ENCODE results near the gene RABEPK.
"Not testable (repeated sequence)": the region's sequence is repeated elsewhere in the genome, so short reads cannot be mapped to it uniquely, and the experiment has no call there.

RABEPK gene

DNA sequence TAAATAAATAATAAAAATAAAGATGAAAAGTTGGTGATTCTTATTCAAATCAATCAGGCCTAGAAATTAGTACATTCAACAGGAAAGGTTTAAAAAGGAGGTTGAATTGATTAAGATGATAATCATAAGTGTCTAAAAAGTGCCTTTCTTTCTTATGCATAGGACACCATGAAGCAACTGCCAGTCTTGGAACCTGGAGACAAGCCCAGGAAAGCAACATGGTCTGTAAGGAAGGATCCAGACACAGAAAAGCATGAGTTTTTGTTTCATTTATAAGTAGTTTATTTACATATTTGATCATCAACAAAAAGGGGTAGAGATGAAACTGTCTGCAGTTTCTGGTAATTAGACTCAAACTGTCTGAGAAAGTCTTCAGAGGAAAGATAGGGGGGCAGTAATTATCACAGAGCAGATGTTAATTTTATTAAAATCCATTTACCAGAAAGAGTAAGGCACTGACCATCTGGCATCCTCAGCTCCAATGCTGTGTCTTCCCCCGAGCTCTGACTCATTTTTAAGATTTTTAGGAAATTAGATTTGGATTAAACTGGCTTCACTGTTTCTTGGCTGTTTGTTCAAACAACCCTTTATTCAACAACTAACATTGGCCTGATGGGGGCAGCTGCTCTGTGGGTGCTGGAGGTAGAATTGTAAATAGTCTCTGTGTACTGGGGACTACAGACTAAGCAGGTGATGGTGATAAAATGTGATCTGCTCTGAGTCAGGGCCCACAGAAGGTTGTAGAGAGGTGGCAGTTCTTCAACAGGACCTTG lies 2.7 kb downstream of the RABEPK start:
- POLR2A ChIA-PET: no interaction called here
- DNase-seq (ENCODE audit: extremely low spot score): no peak
- CTCF ChIA-PET: interaction anchor here (1.2 kb wide), 2 partner anchors 29 to 31 kb away, joined by 3 read pairs; no protein-coding TSS in a partner anchor
- TF ChIP-seq, protein P1, sequence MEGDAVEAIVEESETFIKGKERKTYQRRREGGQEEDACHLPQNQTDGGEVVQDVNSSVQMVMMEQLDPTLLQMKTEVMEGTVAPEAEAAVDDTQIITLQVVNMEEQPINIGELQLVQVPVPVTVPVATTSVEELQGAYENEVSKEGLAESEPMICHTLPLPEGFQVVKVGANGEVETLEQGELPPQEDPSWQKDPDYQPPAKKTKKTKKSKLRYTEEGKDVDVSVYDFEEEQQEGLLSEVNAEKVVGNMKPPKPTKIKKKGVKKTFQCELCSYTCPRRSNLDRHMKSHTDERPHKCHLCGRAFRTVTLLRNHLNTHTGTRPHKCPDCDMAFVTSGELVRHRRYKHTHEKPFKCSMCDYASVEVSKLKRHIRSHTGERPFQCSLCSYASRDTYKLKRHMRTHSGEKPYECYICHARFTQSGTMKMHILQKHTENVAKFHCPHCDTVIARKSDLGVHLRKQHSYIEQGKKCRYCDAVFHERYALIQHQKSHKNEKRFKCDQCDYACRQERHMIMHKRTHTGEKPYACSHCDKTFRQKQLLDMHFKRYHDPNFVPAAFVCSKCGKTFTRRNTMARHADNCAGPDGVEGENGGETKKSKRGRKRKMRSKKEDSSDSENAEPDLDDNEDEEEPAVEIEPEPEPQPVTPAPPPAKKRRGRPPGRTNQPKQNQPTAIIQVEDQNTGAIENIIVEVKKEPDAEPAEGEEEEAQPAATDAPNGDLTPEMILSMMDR (IDR thresholded peaks at IDR 0.05; ENCODE audit: control extremely low read depth, extremely low read depth, low read depth, missing control alignments): no peak

DNA sequence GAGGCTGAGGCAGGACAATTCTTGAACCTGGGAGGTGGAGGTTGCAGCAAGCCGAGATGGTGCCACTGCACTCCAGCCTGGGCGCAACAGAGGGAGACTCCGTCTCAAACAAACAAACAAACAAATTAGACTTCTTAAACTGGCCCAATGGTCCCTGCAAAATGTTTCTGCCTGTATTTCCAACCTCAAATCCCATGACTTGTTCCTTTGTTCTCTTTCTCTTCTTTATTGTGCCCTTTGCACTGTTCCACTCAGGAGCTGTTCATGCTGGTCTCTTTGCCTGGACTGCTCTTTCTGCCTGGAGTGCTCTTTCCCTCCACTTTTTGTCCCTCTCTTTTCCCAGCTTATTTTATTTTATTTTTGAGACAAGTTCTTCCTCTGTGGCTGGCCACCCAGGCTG lies 4.1 kb downstream of the RABEPK start:
- ChIA-PET POLR2A (no interaction called here), CTCF (interaction anchor here (1.2 kb wide), 1 partner anchor 28 kb away, joined by 3 read pairs; no protein-coding TSS in a partner anchor)
- TF ChIP-seq, protein P1 (IDR thresholded peaks at IDR 0.05; ENCODE audit: control extremely low read depth, extremely low read depth, low read depth, missing control alignments): no peak
- DNase-seq (ENCODE audit: extremely low spot score): no peak

DNA sequence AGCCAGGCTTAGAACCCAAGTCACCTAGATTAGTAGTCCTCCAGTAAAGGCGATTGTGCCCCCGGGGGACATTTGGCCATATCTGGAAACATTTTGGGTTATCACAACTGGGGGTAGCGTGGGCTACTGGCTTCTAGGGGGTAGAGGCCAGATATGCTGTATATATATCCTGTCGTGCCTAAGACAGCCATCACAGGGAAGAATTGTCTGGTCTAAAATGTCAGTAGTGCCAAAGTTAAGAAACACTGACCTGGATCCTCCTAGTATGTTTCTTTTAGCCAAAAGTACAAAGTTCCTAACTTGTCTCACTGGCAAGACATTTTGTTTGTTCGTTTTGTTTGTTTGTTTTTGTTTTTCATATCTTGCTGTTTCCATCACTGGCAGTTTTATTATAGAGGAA lies 13.8 kb downstream of the RABEPK start:
- no peak for DNase-seq (ENCODE audit: extremely low spot score)
- CTCF ChIA-PET: no interaction called here
- POLR2A ChIA-PET: no interaction called here
- TF ChIP-seq, protein P1 (IDR thresholded peaks at IDR 0.05; ENCODE audit: control extremely low read depth, extremely low read depth, low read depth, missing control alignments): no peak

DNA sequence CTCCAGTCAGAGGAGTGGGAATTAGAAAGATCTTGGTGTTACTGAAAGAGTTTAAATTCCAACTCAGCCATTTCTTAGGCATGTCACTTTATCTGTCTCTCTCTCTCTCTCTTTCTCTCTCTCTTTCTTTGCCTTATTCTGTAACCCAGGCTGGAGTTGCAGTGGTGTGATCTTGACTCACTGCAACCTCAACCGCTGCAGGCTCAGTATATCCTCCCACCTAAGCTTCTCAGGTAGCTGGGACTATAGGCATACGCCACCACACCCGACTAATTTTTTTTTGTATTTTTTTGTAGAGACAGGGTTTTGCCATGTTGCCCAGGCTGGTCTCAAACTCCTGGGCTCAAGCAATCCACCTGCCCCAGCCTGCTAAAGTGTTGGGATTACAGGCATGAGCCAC lies 18.3 kb downstream of the RABEPK start:
- ChIA-PET CTCF (interaction anchor here (1.0 kb wide), 1 partner anchor 24 kb away, joined by 3 read pairs; no protein-coding TSS in a partner anchor), POLR2A (interaction anchor here (0.7 to 1.6 kb wide), 3 partner anchors 14 to 23 kb away, joined by 4 to 9 read pairs (median 8); partner anchors contain the start of gene HSPA5)
- DNase-seq (ENCODE audit: extremely low spot score): no peak
- TF ChIP-seq, protein P1 (IDR thresholded peaks at IDR 0.05; ENCODE audit: control extremely low read depth, extremely low read depth, low read depth, missing control alignments): no peak

DNA sequence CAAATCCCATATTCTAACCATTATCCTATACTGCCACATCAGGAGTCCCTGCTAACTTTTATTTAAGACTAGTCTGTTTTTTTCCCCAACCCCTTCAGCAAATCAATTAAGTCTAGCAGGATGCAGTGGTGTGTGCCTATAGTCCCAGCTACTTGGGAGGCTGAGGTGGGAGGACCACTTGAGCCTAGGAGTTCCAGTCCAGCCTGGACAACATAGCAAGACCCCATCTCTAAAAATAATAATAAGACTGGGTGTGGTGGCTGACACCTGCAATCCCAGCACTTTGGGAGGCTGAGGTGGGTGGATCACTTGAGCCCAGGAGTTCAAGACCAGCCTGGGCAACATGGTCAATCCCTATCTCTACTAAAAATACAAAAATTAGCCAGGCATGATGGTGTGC lies 24.5 kb downstream of the RABEPK start:
- CTCF ChIA-PET; POLR2A ChIA-PET; DNase-seq (ENCODE audit: extremely low spot score): not testable (repeated sequence)

DNA sequence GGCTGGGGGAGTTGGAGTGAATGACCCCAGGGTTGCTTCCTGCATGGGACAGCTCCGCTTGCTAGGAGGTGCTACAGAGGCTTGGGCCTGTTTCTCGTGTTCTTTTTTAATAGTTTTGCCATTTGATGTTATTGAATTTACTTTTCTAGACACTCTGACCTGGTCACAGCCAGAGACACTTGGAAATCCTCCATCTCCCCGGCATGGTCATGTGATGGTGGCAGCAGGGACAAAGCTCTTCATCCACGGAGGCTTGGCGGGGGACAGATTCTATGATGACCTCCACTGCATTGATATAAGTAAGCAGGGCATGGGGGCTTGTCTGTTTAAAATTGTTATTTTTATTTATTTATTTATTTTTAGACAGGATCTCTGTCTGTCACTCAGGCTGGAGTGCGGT lies 27.4 kb downstream of the RABEPK start:
- CTCF ChIA-PET: no interaction called here
- TF ChIP-seq, protein P1 (IDR thresholded peaks at IDR 0.05; ENCODE audit: control extremely low read depth, extremely low read depth, low read depth, missing control alignments): no peak
- POLR2A ChIA-PET: interaction anchor here (0.5 kb wide), 1 partner anchor 84 kb away, joined by 5 read pairs; the partner anchor contains the start of gene SCAI
- DNase-seq (ENCODE audit: extremely low spot score): no peak

DNA sequence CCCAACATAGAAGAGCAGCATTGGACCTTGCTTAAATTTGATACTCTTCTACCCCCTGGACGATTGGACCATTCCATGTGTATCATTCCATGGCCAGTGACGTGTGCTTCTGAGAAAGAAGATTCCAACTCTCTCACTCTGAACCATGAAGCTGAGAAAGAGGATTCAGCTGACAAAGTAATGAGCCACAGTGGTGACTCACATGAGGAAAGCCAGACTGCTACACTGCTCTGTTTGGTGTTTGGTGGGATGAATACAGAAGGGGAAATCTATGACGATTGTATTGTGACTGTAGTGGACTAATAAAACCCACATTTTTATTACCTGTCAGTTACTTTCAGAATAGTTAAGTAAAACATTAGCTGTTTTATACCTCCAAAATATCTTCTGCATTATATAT lies 33.3 kb downstream of the RABEPK start:
- ChIA-PET CTCF (interaction anchor here (1.1 kb wide), 1 partner anchor 31 kb away, joined by 3 read pairs; no protein-coding TSS in a partner anchor), POLR2A (interaction anchor here (0.7 to 1.5 kb wide), 3 partner anchors 8 to 462 kb away, joined by 3 to 6 read pairs (median 5); no protein-coding TSS in a partner anchor)
- TF ChIP-seq, protein P1 (IDR thresholded peaks at IDR 0.05; ENCODE audit: control extremely low read depth, extremely low read depth, low read depth, missing control alignments): no peak
- DNase-seq (ENCODE audit: extremely low spot score): no peak

DNA sequence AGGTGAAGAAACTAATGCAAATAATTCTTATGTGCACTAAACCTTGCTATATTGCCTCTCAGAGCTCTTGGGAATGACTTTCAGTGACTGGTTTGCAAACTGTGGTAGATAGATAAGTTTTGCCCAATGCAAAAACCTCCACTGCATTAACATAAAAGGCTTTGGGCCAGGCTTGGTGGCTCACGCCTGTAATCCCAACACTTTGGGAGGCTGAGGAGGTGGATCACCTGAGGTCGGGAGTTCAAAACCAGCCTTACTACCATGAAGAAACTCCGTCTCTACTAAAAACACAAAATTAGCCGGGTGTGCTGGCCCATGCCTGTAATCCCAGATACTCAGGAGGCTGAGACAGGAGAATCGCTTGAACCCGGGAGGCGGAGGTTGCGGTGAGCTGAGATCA lies 33.8 kb downstream of the RABEPK start:
- POLR2A ChIA-PET: interaction anchor here (0.6 to 1.5 kb wide), 3 partner anchors 10 to 462 kb away, joined by 3 to 6 read pairs (median 3); no protein-coding TSS in a partner anchor
- CTCF ChIA-PET: interaction anchor here (1.1 kb wide), 1 partner anchor 32 kb away, joined by 3 read pairs; no protein-coding TSS in a partner anchor

More for the DNA sequence above, 33.8 kb downstream of the RABEPK start:
- DNase-seq (ENCODE audit: extremely low spot score): not testable (repeated sequence)
